Smooth muscle cell (in vitro differentiated cells): ENCODE results near the gene CDK2AP2. TPM values are rescaled to one million over a fixed set of nuclear protein-coding genes. Genes with fewer than 3 reads are reported as not detected.

ENCODE experiments used
- DNase-seq: peaks from one replicate; lab custom pipeline; 2025; ENCODE audit not compliant: unreplicated experiment; lab: John Stamatoyannopoulos, UW
- H2AFZ ChIP-seq: fragments of 200-600 bp; sonication (generic); 2 replicates; pipeline ENCODE4 v1.6.0; 2016; ENCODE audit warnings: antibody characterized with exemption, low read depth, mild to moderate bottlenecking
- H3F3A ChIP-seq: fragments of 200-600 bp; sonication (generic); 2 replicates; pipeline ENCODE4 v1.6.0; 2017; ENCODE audit warnings: antibody characterized with exemption, low read depth
- H3K27ac ChIP-seq: fragments of 200-600 bp; sonication (generic); 2 replicates; pipeline ENCODE4 v1.5.1; 2016; ENCODE audit warnings: low read depth, mild to moderate bottlenecking
- H3K27me3 ChIP-seq: fragments of 200-600 bp; sonication (generic); 2 replicates; pipeline ENCODE4 v1.6.1; 2016; ENCODE audit warnings: low read depth, mild to moderate bottlenecking
- H3K36me3 ChIP-seq: fragments of 200-600 bp; sonication (generic); 2 replicates; pipeline ENCODE4 v1.5.1; 2016; ENCODE audit warnings: low read depth
- H3K4me1 ChIP-seq: fragments of 200-600 bp; sonication (generic); 2 replicates; pipeline ENCODE4 v1.5.1; 2016; ENCODE audit warnings: low read depth
- H3K4me2 ChIP-seq: fragments of 200-600 bp; sonication (generic); 2 replicates; pipeline ENCODE4 v1.6.0; 2016; ENCODE audit warnings: mild to moderate bottlenecking
- H3K4me3 ChIP-seq: fragments of 200-600 bp; sonication (generic); 2 replicates; pipeline ENCODE4 v1.5.1; 2016; ENCODE audit warnings: mild to moderate bottlenecking
- H3K79me2 ChIP-seq: fragments of 200-600 bp; sonication (generic); 2 replicates; pipeline ENCODE4 v1.6.0; 2016; ENCODE audit warnings: low read depth, mild to moderate bottlenecking
- H3K9ac ChIP-seq: fragments of 200-600 bp; sonication (generic); 2 replicates; pipeline ENCODE4 v1.6.0; 2016; ENCODE audit warnings: low read depth
- H3K9me3 ChIP-seq: fragments of 200-600 bp; sonication (generic); replicated peaks from 2 replicates; pipeline ENCODE4 v1.5.1; 2016; ENCODE audit warnings: low read depth
- H4K20me1 ChIP-seq: fragments of 200-600 bp; sonication (generic); 2 replicates; pipeline ENCODE4 v1.6.0; 2016; ENCODE audit warnings: low read depth
- CTCF ChIP-seq: fragments of 200-600 bp; sonication (generic); IDR thresholded peaks from 2 replicates; pipeline ENCODE4 v1.5.1; 2017; ENCODE audit warnings: borderline replicate concordance, mild to moderate bottlenecking, antibody characterized with exemption; ENCODE audit not compliant: insufficient read depth, poor library complexity, severe bottlenecking
- WGBS: methylation state at CpG from one replicate; pipeline ENCODE4 v1.1.7; 2016; ENCODE audit warnings: low lambda C conversion rate; 5-methylcytosine and 5-hydroxymethylcytosine counted together
- polyA plus RNA-seq: library from polyadenylated mRNA; unstranded; fragments of >200 nt; fragmentation: Nextera tagmentation; extraction: Ambion mirVana; gene quantifications from 2 replicates; pipeline ENCODE4 v1.2.1, GENCODE V29; 2016
- total RNA-seq: library from RNA; depleted of rRNA; stranded (reverse); fragments of >200 nt; gene quantifications from 2 replicates; pipeline ENCODE4 v1.2.3, GENCODE V29; 2014

Gene CDK2AP2
- total and polyA plus RNA-seq, 2 experiments from 2014 or later, result 34.0 to 101 TPM

GRCh38 chr11:67500831-67501715 lies 6.9 kb downstream of the CDK2AP2 start:
- WGBS, result 97% methylated on average over 9 of the region's 9 CpGs
- no peak overlapping the region for H3K9ac ChIP-seq
- no peaks in the 10 kb centered on the region for H3K9me3 ChIP-seq
- no peaks in the 10 kb centered on the region for H3K27me3 ChIP-seq
- no peak overlapping the region for H3K27ac ChIP-seq
- H3K4me3 ChIP-seq, result no peak overlapping the region
- no peak for DNase-seq
- TF ChIP-seq CTCF, result no peak
- peaks cover 18% of the 10 kb centered on the region for H4K20me1 ChIP-seq
- no peaks in the 10 kb centered on the region for H3F3A ChIP-seq
- peaks cover 14% of the 10 kb centered on the region for H3K79me2 ChIP-seq
- H2AFZ ChIP-seq, result no peak overlapping the region
- H3K4me1 ChIP-seq, result peaks cover 16% of the 10 kb centered on the region
- no peaks in the 10 kb centered on the region for H3K36me3 ChIP-seq
- no peak overlapping the region for H3K4me2 ChIP-seq

- no peak overlapping the region for H2AFZ ChIP-seq
- H3K79me2 ChIP-seq, result peaks cover 14% of the 10 kb centered on the region
- no peaks in the 10 kb centered on the region for H3F3A ChIP-seq
- H3K27me3 ChIP-seq, result no peaks in the 10 kb centered on the region
- no peaks in the 10 kb centered on the region for H3K9me3 ChIP-seq
- H3K4me2 ChIP-seq, result no peak overlapping the region
- H4K20me1 ChIP-seq, result peaks cover 18% of the 10 kb centered on the region
- H3K9ac ChIP-seq, result no peak overlapping the region
- H3K4me1 ChIP-seq, result peaks cover 12% of the 10 kb centered on the region
- H3K36me3 ChIP-seq, result no peaks in the 10 kb centered on the region
- no peak overlapping the region for H3K27ac ChIP-seq
- H3K4me3 ChIP-seq, result no peak overlapping the region
- no peak for TF ChIP-seq CTCF
- no peak for DNase-seq
- WGBS, result 100% methylated on average over 1 of the region's 1 CpG
Observed at GRCh38 chr11:67500484-67500821, 7.5 kb downstream of the CDK2AP2 start.

GRCh38 chr11:67499808-67500483 lies 8.0 kb downstream of the CDK2AP2 start:
- H3K9ac ChIP-seq, result no peak overlapping the region
- H2AFZ ChIP-seq, result no peak overlapping the region
- TF ChIP-seq CTCF, result no peak
- H3K9me3 ChIP-seq, result no peaks in the 10 kb centered on the region
- peaks cover 14% of the 10 kb centered on the region for H3K79me2 ChIP-seq
- no peak overlapping the region for H3K27ac ChIP-seq
- H3F3A ChIP-seq, result no peaks in the 10 kb centered on the region
- H3K4me3 ChIP-seq, result no peak overlapping the region
- H3K4me1 ChIP-seq, result peaks cover 10% of the 10 kb centered on the region
- no peak for DNase-seq
- H4K20me1 ChIP-seq, result peaks cover 18% of the 10 kb centered on the region
- no peaks in the 10 kb centered on the region for H3K27me3 ChIP-seq
- WGBS, result over 99% methylated on average over 21 of the region's 26 CpGs
- H3K4me2 ChIP-seq, result no peak overlapping the region
- no peaks in the 10 kb centered on the region for H3K36me3 ChIP-seq
